GM19035 (cell line): ENCODE measurements around the gene CYP27A1.
"Not testable (repeated sequence)": the region's sequence is repeated elsewhere in the genome, so short reads cannot be mapped to it uniquely, and the experiment has no call there.

Source experiments
- ATAC-seq: cut with Tn5 transposase; IDR thresholded peaks from one replicate; pipeline ENCODE4 v1.9.1; 2021; ENCODE audit not compliant: unreplicated experiment

The CYP27A1 gene

DNA sequence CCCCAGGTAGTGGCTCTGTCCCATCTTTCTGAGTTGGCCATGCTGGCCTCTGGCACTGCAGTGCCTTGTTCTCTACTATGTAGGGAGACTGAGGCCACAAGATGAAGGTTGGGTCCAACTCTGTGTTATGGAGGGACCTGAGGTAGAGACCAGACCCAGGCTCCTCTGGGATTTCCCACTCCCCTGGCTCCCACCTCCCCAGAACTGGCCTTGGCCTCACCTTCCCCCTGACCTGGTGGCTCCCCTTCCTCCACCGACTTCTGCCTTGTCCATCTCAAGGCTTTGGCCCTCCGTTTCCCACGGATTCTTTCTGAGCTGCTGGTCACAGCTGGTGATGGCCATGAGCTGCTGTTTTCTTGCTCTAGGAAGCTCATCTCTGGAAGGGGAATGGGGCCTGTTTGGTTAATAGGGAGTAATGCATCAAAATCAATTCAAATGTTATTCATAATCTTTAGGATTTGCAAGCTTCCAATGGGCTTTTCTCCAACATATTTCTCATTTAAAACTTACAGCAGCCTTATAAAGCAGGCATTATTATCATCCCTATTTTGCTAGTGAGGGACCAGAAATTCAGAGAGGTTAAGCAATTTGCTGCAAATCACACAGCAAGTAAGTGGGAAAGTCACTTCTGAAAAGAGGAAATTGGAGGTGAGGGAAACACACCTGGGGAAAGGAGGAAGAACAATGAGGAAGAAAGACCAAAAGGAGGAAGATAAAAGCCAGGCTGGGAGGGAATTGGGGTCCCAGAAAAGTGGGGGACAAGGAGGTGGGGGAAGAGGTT lies 48.8 kb downstream of the CYP27A1 start:
- no peak for ATAC-seq

DNA sequence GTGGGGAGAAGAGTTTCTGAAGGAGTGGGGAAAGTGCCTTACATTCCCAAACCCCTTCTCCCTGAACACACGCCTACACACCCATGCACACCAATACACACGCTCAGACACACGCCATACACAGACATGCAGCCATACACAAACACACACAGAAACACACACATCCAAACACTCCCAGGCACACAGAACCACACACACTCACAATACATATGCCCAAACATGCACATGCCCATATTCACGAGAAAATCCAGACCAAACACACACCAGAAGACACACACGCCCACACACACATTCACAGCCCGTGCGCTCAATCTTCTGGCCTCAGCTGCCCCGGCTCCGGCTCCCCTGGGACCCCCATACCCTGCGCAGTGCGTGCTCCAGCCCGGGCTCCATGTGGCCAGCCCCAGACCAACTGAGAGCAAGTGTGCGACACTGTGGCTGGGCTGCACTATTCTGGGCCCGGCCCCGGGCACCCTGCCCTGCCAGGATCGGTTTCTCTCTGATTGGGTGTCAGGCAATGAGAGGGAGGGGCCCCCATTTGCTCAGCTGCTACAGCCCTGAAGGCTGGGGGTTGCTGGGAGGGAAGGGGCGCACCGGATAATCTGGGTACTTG lies 49.5 kb downstream of the CYP27A1 start, which contains the start of gene PRKAG3:
Gene PRKAG3 (minus strand): TSS at position 426 of the 613 bp plus-strand sequence.
- ATAC-seq = no peak

DNA sequence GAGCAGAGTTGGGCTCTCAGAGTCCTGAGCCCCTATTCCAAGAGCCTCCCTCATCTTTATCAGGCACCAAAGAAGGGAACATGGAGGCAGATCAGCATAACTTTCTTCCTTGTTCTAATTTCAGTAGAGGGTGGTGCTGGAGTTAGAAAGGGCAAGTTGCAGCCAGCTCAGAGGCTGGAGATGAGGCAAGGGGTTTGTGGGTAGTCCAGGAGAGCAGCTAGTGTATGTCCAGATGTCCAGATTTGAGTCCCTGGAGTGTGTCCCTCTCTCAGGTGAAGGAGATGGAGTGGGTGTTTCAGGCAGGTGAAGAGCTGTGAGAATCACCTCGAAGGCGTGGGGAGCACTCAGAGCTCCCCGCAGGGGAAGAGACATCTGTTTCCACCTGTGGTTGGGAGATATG lies 50.1 kb downstream of the CYP27A1 start:
- ATAC-seq = no peak

- no peak for ATAC-seq
Measured at GRCh38 chr2:218832520-218832919, 50.6 kb downstream of the CYP27A1 start.

DNA sequence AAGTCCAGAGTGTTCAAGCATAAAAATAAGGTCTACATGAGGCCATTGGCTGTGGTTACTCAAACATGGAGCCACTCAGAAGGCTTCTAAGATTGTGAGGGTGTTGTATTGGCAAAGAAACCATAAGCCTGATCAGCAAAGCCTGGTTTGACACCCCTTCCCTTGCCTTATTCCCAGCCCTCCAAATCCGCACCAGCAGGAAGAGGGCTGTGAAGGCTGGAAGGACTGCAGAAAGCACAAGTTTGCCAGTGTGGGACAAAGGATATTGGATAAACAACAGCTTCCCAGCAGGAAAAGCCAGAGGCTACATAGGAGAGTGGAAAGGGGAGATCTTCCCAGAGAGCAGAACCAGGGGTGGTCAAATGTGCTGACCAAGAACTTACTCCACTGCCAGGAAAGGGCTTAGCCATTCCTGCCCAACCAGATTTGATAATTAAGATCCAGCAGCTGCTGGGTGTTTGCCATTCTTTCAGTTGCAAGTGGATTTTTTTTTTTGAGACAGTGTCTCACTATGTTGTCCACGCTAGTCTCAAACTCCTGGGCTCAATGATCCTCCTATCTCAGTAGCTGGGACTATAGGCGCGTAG lies 51.2 kb downstream of the CYP27A1 start:
- no peak for ATAC-seq

DNA sequence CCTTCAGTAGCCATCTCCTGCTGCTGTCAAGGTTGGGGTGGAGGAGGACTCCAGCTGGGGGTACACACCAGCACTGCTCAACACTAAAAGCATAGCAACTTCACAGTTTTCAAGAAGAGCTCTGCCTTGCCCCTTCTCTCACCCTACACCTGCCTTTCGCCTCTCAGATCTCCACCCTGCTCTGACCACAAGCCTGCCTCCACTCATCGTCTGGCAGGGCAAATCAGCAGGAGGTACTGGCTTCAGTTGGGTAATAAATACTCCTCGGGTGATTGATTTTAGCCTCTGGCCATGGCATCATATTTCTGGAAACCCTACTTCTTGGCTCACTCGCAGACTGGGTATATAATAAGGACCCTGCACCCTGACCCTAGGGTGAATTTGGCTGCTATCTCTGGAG lies 52.7 kb downstream of the CYP27A1 start:
- no peak for ATAC-seq

DNA sequence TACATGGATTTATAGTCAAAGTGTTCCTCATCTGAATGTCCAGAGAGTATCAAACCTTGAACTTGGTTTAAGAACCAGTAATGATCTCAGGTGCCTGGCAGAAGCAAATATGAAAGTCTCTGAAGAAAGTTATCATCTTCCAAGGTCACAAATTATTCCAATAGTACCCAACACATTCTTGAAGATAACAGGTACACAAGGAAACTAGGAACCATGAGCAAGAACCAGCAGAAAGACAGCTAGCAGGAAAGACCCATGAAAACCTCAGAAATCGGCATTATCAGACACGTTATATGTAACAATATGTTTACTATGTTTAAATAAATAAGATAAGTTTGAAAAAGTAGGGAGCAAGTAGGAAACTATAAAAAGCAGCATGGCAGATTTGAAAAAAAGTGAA lies 55.5 kb downstream of the CYP27A1 start:
- no peak for ATAC-seq

- no peak for ATAC-seq
Measured at GRCh38 chr2:218839430-218839829, 57.5 kb downstream of the CYP27A1 start.

DNA sequence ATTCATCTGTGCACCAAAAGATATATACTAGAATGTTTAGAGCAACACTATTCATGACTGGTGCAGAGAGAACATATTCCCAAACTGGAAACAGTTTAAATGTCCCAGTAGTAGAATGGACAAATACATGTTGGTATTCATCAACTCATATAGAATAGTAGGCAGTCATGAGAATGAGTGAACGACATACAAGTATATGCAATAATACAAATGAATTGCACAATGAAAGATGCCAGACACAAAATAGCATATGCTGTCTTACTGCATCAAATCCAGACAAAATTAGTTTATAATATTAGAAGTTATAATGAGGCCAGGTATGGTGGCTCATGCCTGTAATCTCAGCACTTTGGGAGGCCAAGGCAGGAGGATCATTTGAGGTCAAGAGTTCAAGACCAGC lies 57.9 kb downstream of the CYP27A1 start:
- ATAC-seq = no peak

DNA sequence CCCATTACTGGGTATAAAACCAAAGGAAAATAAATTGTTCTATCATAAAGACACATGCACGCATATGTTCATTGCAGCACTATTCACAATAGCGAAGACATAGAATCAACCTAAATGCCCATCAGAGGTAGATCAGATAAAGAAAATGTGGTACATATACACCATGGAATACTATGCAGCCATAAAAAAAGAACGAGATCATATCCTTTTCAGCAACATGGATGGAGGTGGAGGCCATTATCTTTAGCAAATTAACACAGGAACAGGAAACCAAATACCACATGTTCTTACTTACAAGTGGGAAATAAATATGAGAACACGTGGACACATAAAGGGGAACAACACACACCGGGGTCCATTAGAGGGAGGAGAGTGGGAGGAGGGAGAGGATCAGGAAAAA lies 62.4 kb downstream of the CYP27A1 start:
- not testable (repeated sequence) for ATAC-seq

- not testable (repeated sequence) for ATAC-seq
Measured at GRCh38 chr2:218846963-218847362, 65.0 kb downstream of the CYP27A1 start.

GRCh38 chr2:218849721-218850120 lies 67.8 kb downstream of the CYP27A1 start:
- no peak for ATAC-seq

DNA sequence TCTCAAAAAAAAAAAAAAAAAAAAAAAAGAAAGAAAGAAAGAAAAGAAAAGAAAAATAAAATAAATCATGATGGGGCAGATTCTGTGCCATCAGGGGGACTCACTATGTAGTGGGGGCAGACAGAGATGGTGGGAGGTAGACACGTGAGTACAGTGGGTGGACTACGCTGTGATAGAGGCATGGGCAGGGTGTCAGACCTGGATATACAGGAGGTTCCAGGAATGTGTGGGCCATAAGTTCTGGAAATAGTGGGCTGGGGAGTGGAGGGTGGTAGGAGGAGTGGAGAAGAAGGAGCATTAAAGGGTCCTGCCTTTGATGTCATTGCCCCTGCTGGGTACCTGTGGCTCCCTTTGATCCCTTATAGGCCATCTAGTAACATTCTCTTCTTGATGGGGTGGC lies 68.8 kb downstream of the CYP27A1 start:
- ATAC-seq = no peak

DNA sequence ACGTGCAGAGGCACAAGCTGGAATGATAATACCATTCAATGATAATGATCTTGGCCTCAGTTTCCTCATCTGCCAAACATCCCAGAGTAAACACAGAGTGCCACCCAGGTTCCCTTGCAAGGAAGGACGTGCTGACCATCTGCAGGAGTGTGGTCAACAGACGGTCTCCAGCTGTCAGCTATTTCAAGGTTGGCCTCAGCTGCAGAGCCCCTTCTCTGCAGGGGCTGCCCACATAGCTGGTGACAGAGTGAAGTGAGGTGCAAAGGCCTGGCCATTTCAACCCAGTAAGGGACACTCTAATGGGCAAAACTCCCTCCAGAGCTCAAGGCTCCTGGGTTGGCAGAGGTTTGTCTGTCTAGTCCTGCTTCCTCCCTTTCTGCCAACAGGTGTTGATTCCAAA lies 69.3 kb downstream of the CYP27A1 start:
- ATAC-seq = no peak

DNA sequence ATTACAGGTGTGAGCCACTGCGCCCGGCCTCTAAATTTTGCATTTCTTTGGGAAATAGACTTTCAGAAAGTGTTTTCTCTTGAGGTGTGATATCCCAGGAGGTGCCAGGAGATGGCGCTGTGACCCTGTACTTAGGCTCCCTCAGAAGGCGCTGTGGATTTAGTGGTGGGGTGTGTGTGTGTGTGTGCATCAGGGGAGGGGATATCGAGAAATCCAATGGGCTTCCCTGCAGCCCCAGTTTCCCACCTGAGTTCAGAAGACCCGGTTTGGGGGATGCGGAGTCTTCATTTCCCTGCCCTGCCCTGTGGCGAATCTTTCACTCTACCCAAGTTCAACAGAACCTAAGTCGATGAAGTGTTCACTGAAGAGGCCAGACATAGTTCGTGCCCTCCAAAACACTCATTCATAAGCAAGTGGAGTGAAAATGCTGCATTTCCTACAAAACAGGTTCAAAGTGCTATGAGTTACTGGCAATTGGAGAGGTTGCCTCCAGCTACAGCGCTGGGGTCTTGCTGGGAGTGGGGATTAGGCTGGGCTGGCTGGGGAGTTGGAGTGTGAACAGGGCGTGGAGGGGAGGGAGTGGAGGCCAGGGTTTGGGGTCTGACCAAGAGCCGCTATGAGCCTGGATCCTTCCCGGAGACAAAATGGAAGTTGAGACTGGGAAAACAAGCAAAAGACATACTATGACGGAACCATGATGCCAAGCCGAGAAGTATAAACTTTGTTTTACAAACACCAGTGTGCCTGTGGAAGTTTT lies 71.1 kb downstream of the CYP27A1 start:
- ATAC-seq = no peak

GRCh38 chr2:218853766-218854165 lies 71.8 kb downstream of the CYP27A1 start:
- no peak for ATAC-seq

DNA sequence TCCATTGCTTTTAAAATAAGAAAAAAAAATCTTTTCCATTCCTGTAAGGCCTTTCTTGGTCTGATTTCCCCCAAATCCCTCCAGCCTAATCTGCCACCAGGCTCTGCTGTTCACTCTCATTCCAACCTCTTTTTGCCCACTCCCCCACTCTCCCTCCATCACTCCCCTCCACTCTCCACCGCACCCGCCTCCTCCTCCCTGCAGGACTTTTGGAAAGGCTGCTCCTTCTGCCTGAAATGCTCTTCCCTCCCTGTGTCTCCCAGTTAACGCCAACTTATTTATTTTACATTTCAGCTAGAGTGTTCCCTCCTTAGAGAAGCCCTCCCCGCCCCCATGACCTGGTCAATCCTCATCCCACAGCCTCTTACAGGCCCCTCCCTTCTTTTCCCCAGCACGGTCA lies 72.9 kb downstream of the CYP27A1 start:
- no peak for ATAC-seq

DNA sequence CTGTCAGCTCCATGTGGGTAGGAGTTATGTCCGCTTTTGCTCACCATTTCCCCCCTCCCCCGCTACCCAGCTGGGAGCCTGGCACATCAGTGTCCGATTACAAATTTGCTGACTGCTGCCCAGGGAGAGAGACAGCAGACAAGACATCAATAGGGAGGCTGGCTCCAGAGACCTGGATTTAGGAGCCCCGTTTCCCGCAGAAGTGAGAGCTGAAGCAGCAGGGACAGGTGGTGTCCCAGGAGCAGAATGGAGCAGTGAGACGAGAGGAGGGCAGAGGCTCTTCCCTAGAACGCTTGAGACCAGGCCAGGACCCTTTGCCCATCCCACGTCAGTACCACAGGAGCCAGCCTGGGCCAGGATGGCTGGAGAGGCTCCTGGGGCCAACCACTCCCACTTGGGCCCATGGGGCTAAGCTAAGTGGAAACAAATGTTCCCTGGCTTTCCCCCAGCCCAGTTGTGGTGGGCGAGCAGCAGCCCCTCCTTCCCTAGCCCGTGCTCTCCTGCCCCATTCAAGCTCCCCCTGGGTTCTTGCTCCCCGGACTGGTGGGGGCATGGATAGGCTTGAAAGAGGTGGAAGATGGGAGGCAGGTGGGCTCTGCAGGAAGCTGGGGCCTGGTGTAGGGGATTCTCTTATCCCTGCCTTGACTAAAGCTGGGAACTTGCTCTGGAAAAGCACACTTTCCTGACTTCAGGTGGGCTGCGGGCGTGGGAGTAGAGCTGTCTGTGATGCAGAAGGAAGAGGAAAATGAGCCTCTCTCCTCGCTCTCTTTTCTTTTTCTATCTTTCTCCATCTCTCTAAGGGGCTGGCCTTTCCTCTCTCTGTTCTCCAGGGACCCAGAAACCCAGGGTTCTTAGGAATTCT lies 73.6 kb downstream of the CYP27A1 start:
- ATAC-seq = no peak

DNA sequence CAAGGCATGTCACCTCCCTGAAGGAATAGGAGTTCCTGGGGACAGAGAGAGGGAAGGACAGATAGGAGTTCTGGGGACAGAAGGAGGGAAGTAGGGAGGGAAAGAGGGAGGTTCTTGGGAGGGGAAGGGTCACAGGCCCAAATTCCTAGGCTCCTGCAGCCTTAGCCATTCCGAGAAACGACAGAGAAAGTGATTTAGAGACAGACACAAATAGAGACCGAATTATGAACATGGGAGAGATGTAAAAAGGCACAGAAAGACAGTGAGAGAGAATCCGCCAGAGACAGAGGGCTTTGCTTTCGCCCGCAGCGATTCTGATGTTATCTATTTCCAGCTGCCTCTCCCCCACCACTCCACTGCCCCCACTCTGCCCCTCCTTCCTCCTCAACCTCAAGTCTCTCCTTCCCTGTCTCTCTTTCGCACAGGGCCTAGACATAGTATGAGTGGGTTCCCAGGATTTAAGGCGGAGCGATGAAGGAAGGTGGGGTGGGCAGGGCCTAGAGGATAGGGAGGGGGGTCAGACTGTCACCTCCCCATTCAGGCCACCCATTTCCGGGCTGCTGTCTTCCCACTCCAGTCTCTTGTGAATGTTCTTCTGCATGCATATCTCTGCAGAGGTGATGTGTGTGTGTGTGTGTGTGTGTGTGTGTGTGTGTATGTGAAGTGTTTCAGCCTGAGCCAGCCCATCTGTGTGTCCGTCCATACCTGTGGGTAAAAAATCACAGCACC lies 74.4 kb downstream of the CYP27A1 start:
- ATAC-seq = no peak

DNA sequence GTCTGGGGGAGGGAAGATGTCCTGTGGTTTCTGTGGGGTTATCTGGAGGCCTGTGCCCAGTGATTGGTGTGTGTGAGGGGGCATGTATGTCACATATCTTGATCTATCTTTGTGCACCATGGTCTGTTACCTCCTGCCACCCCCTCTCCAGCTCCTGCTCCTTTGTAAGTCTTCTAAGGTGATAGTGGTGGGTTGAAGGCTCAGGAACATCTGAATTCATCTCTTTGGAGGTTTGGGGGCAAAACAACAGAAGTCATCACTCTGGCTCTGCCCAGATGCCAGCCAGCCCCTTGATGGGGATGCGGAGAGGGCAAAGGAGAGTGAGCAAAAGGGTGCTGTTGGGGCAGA lies 74.9 kb downstream of the CYP27A1 start:
- no peak for ATAC-seq
